ENCODE data around the gene MYH9.

DNA sequence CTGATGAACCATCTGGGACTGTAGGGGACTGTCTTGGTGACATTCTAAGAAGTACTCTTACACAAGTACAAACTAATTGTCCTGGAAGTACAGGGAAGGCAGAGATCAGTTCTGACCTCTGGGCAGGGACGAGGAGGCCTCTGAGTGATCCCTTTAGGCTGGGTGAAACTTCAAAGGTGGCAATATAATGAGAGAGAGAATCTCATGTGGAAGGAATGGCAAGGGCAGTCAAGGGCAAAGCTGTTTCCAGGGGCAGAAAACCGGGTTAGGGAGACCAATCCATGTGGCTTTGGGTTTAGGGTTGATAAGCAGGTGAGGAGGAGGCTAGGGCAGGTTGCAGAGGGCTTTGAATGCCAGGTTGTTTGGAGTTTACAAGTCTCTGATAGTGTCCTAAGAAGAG lies 21.3 kb upstream of the MYH9 start:
- TF ChIP-seq, protein P1, sequence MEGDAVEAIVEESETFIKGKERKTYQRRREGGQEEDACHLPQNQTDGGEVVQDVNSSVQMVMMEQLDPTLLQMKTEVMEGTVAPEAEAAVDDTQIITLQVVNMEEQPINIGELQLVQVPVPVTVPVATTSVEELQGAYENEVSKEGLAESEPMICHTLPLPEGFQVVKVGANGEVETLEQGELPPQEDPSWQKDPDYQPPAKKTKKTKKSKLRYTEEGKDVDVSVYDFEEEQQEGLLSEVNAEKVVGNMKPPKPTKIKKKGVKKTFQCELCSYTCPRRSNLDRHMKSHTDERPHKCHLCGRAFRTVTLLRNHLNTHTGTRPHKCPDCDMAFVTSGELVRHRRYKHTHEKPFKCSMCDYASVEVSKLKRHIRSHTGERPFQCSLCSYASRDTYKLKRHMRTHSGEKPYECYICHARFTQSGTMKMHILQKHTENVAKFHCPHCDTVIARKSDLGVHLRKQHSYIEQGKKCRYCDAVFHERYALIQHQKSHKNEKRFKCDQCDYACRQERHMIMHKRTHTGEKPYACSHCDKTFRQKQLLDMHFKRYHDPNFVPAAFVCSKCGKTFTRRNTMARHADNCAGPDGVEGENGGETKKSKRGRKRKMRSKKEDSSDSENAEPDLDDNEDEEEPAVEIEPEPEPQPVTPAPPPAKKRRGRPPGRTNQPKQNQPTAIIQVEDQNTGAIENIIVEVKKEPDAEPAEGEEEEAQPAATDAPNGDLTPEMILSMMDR (IDR thresholded peaks at IDR 0.05; ENCODE audit: low read length) = no peak
- TF ChIP-seq EZH2 (IDR thresholded peaks at IDR 0.05; ENCODE audit: borderline replicate concordance, low read length) = no peak

Data from OCI-LY1 (cell line).